Glomerular endothelial cell (primary cell): Measurements from ENCODE around the gene TTC28. TPM values are rescaled to one million over a fixed set of nuclear protein-coding genes. Genes with fewer than 3 reads are reported as not detected.

ENCODE experiments used
- DNase-seq: peaks from one replicate; pipeline ENCODE4 v3.0.0-alpha.2; 2011; ENCODE audit warnings: low read depth, low spot score; ENCODE audit errors: extremely low read depth
- total RNA-seq: library from RNA; depleted of rRNA; stranded (reverse); fragments of >200 nt; gene quantifications from 2 replicates; pipeline ENCODE4 v1.2.3, GENCODE V29; 2015

Gene TTC28
- total RNA-seq, 1 donor from 2014 or later: 66.5 TPM

- no peak for DNase-seq
Measured at GRCh38 chr22:28417431-28417830, 262.2 kb downstream of the TTC28 start.

DNA sequence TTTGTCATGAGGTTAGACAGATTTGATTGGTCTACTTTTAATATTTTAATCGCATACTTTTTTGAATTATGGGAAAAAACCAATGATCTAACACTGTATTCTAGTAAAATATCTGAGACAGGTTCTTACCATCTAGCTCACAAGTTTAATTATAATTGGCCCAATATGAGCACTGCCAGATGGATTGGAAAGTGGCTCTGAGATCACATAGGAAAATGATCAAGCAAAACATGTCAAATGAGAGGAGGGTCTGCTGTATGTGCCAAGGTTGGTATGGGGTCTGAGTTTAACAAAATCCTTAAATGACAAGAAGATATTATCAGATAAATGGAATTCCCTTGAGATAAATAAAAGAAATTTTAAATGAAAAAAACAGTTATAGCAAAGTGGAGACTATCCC, 264.7 kb downstream of the TTC28 start:
- no peak for DNase-seq

- no peak for DNase-seq
Measured at GRCh38 chr22:28413612-28414399, 265.8 kb downstream of the TTC28 start.

GRCh38 chr22:28412109-28412508, 267.5 kb downstream of the TTC28 start:
- DNase-seq: no peak

DNA sequence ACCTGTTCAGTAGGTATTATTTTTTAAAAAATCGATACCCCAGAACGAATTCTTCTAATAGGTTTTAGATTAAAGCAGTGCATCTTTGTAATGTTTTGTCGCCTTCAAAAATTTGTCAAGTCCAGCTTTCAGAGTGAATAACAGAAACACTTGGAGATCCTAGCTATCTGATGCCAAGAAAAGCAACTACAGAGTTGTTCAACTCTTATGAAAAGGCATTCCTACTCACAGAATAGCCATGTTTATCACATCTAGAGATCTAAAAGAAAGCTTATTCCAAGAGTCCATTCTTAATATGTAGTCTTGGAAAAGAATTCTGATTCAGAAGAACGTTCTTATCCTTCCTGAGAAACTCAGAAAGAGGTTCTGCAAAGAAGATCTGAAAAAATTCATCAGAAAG, 268.5 kb downstream of the TTC28 start:
- DNase-seq: no peak

GRCh38 chr22:28410050-28410816, 269.4 kb downstream of the TTC28 start:
- DNase-seq: no peak

DNA sequence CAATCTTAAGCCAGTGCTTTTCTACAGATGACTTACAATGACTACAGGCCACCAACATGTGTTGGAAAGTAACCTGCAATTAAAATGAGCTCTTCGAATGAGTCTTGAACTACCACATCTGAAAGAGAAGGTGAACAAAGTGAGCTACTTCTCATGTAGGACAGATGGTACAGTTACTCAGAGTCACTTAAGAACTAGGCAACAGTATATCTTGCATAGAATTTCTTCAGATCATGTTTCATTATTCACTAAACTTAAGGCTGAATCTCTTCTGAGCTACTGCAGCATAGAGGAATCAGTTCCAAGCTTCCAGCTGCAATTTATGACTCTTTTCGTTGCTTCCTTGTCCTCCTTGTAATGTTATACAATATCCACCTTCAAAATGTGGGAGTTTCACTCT, 270.9 kb downstream of the TTC28 start:
- DNase-seq: no peak

- no peak for DNase-seq
Measured at GRCh38 chr22:28407645-28408044, 272.0 kb downstream of the TTC28 start.

DNA sequence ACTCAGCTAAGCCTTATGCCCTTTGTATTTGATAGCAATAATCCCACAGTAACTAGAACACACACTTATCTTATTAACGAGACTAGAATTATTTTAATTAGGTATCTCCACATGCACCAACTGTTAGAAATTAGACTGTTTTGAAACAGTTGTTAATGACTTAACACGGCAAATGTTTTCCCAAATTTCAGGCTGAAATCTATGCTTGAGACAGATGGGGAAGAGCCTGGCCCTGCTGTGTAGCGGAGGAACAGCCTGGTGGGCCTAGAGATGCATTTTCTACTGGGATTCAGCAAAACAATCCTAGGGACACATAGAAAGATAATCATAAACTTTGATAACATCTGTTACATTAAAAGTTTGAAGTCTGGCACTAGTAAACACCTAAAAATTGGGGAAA, 273.4 kb downstream of the TTC28 start:
- no peak for DNase-seq

- DNase-seq: no peak
Measured at GRCh38 chr22:28405588-28405987, 274.1 kb downstream of the TTC28 start.

- no peak for DNase-seq
Measured at GRCh38 chr22:28402539-28402938, 277.1 kb downstream of the TTC28 start.

- DNase-seq: no peak
Measured at GRCh38 chr22:28402060-28402459, 277.6 kb downstream of the TTC28 start.

GRCh38 chr22:28398981-28399380, 280.7 kb downstream of the TTC28 start:
- no peak for DNase-seq

DNA sequence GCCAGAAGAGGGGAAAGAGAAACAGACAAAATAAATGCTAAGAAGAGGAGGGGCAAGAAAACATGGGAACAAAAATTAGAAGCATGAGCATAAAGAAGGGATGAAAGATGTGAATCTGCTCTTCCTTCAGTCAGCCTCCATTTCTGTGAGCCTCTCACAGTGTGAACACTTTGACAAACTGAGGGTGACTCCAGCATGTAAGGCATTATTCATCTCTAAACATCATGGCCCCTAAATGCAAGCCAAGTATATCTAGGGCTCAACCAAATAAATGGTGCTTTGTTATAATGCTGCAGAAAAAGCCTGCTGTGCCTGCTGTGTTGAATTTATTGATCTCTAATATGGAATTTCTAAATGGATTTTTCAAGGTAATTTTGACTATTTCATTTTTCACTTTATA, 281.3 kb downstream of the TTC28 start:
- DNase-seq: no peak

- DNase-seq: no peak
Measured at GRCh38 chr22:28397306-28397705, 282.3 kb downstream of the TTC28 start.

DNA sequence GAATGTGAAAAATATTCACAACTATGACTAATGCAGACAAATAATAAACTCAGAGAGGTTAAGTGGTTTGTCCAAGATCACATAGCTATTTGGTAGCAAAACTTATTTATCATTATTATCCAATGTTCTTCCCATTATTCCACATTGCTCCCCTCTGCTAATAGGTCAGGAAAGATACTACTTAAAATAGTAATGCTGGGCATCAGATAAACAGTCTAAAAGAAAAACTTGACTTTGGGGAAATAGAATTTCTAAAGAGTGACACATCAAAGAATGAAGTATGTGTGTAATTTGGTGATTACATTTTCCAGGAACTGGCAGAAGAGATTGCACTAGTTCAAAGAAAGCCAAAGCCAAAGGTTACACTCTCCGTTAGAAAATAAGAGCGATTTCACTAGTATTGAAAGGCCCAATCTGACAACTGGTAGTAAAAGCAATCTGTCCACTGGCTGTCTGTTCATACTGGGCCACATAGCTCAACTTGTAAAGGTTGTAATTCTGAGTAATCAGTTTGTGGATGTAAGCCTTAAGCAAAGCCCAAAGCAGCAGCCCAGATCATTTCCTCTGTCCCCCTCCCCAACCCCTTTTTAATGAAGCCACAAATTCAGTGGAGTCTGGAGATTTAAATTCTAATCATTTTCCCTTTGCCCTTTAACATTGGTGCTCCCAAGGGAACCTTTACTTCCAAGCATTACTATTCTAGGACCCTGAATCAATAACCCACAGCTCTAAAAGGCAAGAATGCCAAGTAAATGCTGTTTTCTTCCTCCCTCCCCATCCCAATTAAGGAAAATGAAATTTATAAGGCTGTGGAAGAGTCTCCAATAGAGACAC, 283.5 kb downstream of the TTC28 start:
- DNase-seq: no peak

- DNase-seq: no peak
Measured at GRCh38 chr22:28395520-28395919, 284.1 kb downstream of the TTC28 start.

GRCh38 chr22:28394513-28395110, 285.0 kb downstream of the TTC28 start:
- DNase-seq: no peak

DNA sequence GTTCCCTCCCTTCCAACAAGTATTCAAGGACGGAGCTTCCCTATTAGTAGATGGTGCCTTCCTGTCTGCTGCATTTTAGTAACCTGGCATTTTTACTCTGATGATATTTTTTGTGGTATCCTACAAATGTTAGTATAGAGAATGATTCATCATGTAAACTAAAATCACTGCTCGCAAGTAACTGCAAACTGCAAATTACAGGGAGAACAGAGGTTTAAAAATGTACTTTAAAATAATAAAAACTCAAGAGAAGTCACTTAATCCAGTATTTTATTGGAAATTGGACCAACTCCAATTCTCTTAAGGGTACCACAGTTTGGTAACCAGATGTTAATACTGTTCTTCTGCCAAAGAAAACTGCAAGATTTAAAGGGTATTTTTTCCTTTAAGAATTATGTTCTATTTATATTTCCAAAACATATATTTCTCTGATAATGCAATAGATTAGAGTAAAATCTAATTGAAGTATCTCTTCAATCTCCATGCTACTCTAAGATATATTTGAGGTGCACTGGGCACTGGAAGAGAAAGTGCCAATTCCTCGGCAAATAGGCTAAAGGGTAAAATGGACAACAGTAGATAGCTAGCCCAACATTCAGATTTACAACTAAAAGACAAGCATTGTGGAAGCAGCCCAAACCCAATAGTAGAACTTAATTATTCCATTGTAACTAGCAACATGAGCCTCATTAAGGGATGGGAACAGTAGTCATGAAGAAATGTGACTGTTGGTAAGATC, 298.0 kb downstream of the TTC28 start:
- DNase-seq: no peak

DNA sequence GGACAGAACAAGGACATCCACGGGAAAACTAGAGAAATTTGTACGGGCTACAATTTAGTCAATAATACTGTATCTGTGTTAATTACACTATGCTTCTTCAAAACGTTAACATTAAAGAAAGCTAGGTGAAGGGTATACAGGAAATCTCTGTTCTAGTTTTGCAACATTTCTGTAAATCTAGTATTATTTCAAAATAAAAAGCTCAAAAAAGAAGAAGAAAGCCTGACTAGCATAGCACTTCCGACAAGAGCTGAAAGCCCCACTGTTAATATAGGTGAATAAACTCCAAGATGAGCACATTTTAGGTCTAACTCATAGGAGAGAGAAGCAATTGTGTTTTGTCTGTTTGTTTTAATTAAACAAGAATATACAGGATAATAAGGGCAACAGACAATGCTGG, 299.7 kb downstream of the TTC28 start:
- DNase-seq: no peak
